RKO (cell line): ENCODE measurements around the gene LOXHD1.

Experiments
- DNase-seq: peaks from one replicate; pipeline ENCODE4 v3.0.0-alpha.2; 2016; ENCODE audit warnings: low spot score

The LOXHD1 gene

GRCh38 chr18:46574743-46575115, 82.3 kb downstream of the LOXHD1 start:
- no peak for DNase-seq

GRCh38 chr18:46574000-46574742, 82.8 kb downstream of the LOXHD1 start:
- DNase-seq: no peak

- no peak for DNase-seq
These were observed 83.9 kb downstream of the LOXHD1 start for GRCh38 chr18:46573156-46573555.

GRCh38 chr18:46571756-46572155, 85.3 kb downstream of the LOXHD1 start:
- DNase-seq: no peak

- no peak for DNase-seq
These were observed 86.4 kb downstream of the LOXHD1 start for GRCh38 chr18:46570666-46571065.

GRCh38 chr18:46570134-46570533, 86.9 kb downstream of the LOXHD1 start:
- no peak for DNase-seq

GRCh38 chr18:46569211-46569610, 87.8 kb downstream of the LOXHD1 start:
- DNase-seq: no peak

GRCh38 chr18:46567196-46567595, 89.8 kb downstream of the LOXHD1 start:
- no peak for DNase-seq

- DNase-seq: no peak
These were observed 90.9 kb downstream of the LOXHD1 start for GRCh38 chr18:46566111-46566510.

- no peak for DNase-seq
These were observed 91.8 kb downstream of the LOXHD1 start for GRCh38 chr18:46565256-46565655.

- DNase-seq: no peak
These were observed 93.7 kb downstream of the LOXHD1 start for GRCh38 chr18:46563317-46563716.

GRCh38 chr18:46562674-46563192, 94.3 kb downstream of the LOXHD1 start:
- no peak for DNase-seq

GRCh38 chr18:46560671-46561045, 96.4 kb downstream of the LOXHD1 start:
- no peak for DNase-seq

- no peak for DNase-seq
These were observed 96.9 kb downstream of the LOXHD1 start for GRCh38 chr18:46559946-46560670.

GRCh38 chr18:46559296-46559695, 97.7 kb downstream of the LOXHD1 start:
- no peak for DNase-seq

GRCh38 chr18:46556590-46557206, 100.3 kb downstream of the LOXHD1 start:
- no peak for DNase-seq

- DNase-seq: peak; percentile 2
These were observed 101.3 kb downstream of the LOXHD1 start for GRCh38 chr18:46555724-46556123.

GRCh38 chr18:46555213-46555612, 101.8 kb downstream of the LOXHD1 start:
- DNase-seq: no peak

GRCh38 chr18:46554406-46555080, 102.5 kb downstream of the LOXHD1 start:
- DNase-seq: no peak

GRCh38 chr18:46550609-46551008, 106.4 kb downstream of the LOXHD1 start:
- no peak for DNase-seq

- DNase-seq: no peak
These were observed 109.5 kb downstream of the LOXHD1 start for GRCh38 chr18:46547520-46547919.

GRCh38 chr18:46546111-46546640, 110.8 kb downstream of the LOXHD1 start:
- no peak for DNase-seq
